GM12878 (cell line): ENCODE measurements around the gene BHLHE41. TPM values are rescaled to one million over a fixed set of nuclear protein-coding genes. Genes with fewer than 3 reads are reported as not detected.

Source experiments
- ATAC-seq: fragments of 200-7000 bp; cut with Tn5 transposase; 3 replicates; pipeline ENCODE4 v1.9.1; 2020; ENCODE audit warnings: mild to moderate bottlenecking, moderate library complexity
- BruUV-seq: library from RNA; stranded (reverse); fragments of 400-500 nt; replicated peaks from 2 replicates; lab custom pipeline; 2021; lab: Mats Ljungman, UMichigan
- CTCF ChIA-PET: fragments of 300-600 bp; sonication (Branson Sonifier 250); formaldehyde crosslinking; extraction: SDS; loops from one replicate; lab custom pipeline; 2021; ENCODE audit warnings: inconsistent platforms; lab: Yijun Ruan, JAX
- POLR2A ChIA-PET: fragments of 350-600 bp; formaldehyde crosslinking; extraction: SDS; loops from one replicate; lab custom pipeline; 2021; ENCODE audit warnings: inconsistent platforms; lab: Charles Lee
- RAD21 ChIA-PET: fragments of 300-600 bp; sonication (Branson Sonifier 250); formaldehyde crosslinking; loops from one replicate; lab custom pipeline; 2023; ENCODE audit warnings: antibody characterized with exemption; ENCODE audit not compliant: unreplicated experiment; lab: Charles Lee
- SMC1A ChIA-PET: fragments of 300-600 bp; sonication (Branson Sonifier 250); formaldehyde crosslinking; loops from one replicate; lab custom pipeline; 2023; ENCODE audit not compliant: unreplicated experiment, uncharacterized antibody; lab: Charles Lee
- DNase-seq: peaks from one replicate; pipeline ENCODE4 v3.0.0-alpha.2; 2011; ENCODE audit warnings: low read depth, low spot score
- FAIRE-seq: peaks from 3 replicates; lab custom pipeline; 2011; peaks lifted over from hg19 to GRCh38; lab: Jason Lieb, UNC
- H2AFZ ChIP-seq: 2 replicates; pipeline ENCODE4 v1.6.0; 2011; ENCODE audit warnings: low read depth, low read length, control low read depth; ENCODE audit not compliant: control insufficient read depth
- H3K27ac ChIP-seq: 2 replicates; pipeline ENCODE4 v1.5.1; 2011; ENCODE audit warnings: control low read depth; ENCODE audit not compliant: control insufficient read depth, insufficient read depth
- H3K27me3 ChIP-seq, 2 experiments: replicated peaks in 1 of 2; 2 replicates each; pipeline versions ENCODE4 v1.6.0 to v1.6.1; 2011; ENCODE audit warnings: low read length in 1 of 2; ENCODE audit not compliant: control insufficient read depth in 2 of 2, insufficient read depth in 2 of 2
- H3K36me3 ChIP-seq, 2 experiments: 2 replicates each; pipeline ENCODE4 v1.5.1; 2011; ENCODE audit warnings: low read length in 1 of 2; ENCODE audit not compliant: control insufficient read depth in 2 of 2, insufficient read depth in 2 of 2
- H3K4me1 ChIP-seq: 2 replicates; pipeline ENCODE4 v1.6.1; 2011; ENCODE audit warnings: mild to moderate bottlenecking, low read length, moderate library complexity, mixed read lengths; ENCODE audit not compliant: control insufficient read depth, insufficient read depth
- H3K4me2 ChIP-seq: 2 replicates; pipeline ENCODE4 v1.6.0; 2011; ENCODE audit warnings: control low read depth; ENCODE audit not compliant: control insufficient read depth, insufficient read depth
- H3K4me3 ChIP-seq: fragments of 200-600 bp; sonication (generic); 2 replicates; pipeline ENCODE4 v1.5.1; 2016
- H3K79me2 ChIP-seq: 2 replicates; pipeline ENCODE4 v1.6.0; 2011; ENCODE audit warnings: low read length; ENCODE audit not compliant: control insufficient read depth, insufficient read depth
- H3K9ac ChIP-seq: 2 replicates; pipeline ENCODE4 v1.8.0; 2011; ENCODE audit warnings: low read length, control low read depth, mixed read lengths; ENCODE audit not compliant: control insufficient read depth, insufficient read depth
- H3K9me3 ChIP-seq: replicated peaks from 3 replicates; pipeline ENCODE4 v1.5.1; 2011; ENCODE audit warnings: mild to moderate bottlenecking, low read length; ENCODE audit not compliant: control insufficient read depth, insufficient read depth
- H4K20me1 ChIP-seq: 2 replicates; pipeline ENCODE4 v1.6.0; 2011; ENCODE audit not compliant: control insufficient read depth, insufficient read depth
- BHLHE40 ChIP-seq, 2 experiments: fragments of 450-650 bp in 1 of 2; IDR thresholded peaks; 2 replicates each; pipeline ENCODE4 v1.6.1; 2011 to 2017; ENCODE audit warnings: low read depth in 2 of 2, borderline replicate concordance in 1 of 2, improper control_type of control experiment in 1 of 2, low read length in 1 of 2, mild to moderate bottlenecking in 1 of 2
- DPF2 ChIP-seq: fragments of 450-650 bp; IDR thresholded peaks from 2 replicates; pipeline ENCODE4 v1.6.1; 2017; ENCODE audit warnings: mild to moderate bottlenecking
- IKZF2 ChIP-seq, 2 experiments: fragments of 450-650 bp; IDR thresholded peaks; 2 replicates each; pipeline ENCODE4 v1.6.1; 2017; ENCODE audit warnings: mild to moderate bottlenecking in 2 of 2, moderate library complexity in 2 of 2
- MYB ChIP-seq: fragments of 150-350 bp; IDR thresholded peaks from 2 replicates; pipeline ENCODE4 v1.6.1; 2014; ENCODE audit warnings: mild to moderate bottlenecking, low read depth, low read length, borderline replicate concordance
- POLR2AphosphoS5 ChIP-seq: IDR thresholded peaks from 2 replicates; pipeline ENCODE4 v1.6.1; 2011; ENCODE audit warnings: mild to moderate bottlenecking, low read length, inconsistent platforms
- RUNX3 ChIP-seq: IDR thresholded peaks from 2 replicates; pipeline ENCODE4 v1.6.1; 2012; ENCODE audit warnings: low read length, inconsistent platforms
- TAF1 ChIP-seq: IDR thresholded peaks from 2 replicates; pipeline ENCODE4 v1.6.1; 2011; ENCODE audit warnings: mild to moderate bottlenecking, low read depth, low read length, borderline replicate concordance
- ZSCAN29 ChIP-seq: fragments of 450-650 bp; IDR thresholded peaks from 2 replicates; pipeline ENCODE4 v1.6.1; 2017; ENCODE audit warnings: mild to moderate bottlenecking, moderate library complexity
- WGBS: methylation state at CpG from one replicate; pipeline ENCODE4 v1.1.6; 2016; ENCODE audit warnings: low lambda C conversion rate; ENCODE audit not compliant: insufficient replicate concordance, insufficient coverage; ENCODE audit errors: missing lambda C conversion rate; 5-methylcytosine and 5-hydroxymethylcytosine counted together
- in situ Hi-C: fragments of 300-500 bp; cut with MboI; formaldehyde crosslinking; loops from 9 replicates; pipeline ENCODE4 v1.14.3; 2018; ENCODE audit warnings: mixed read lengths
- intact Hi-C: fragments of 100-400 bp; cut with micrococcal nuclease; formaldehyde crosslinking; loops from one replicate; pipeline ENCODE4 v1.14.2; 2022; ENCODE audit not compliant: unreplicated experiment
- polyA plus RNA-seq, 11 experiments: library from polyadenylated mRNA; depleted of rRNA in 4 of 11; unstranded in 6 of 11; stranded (reverse) in 5 of 11; fragments of >200 nt; fragmentation: Nextera tagmentation in 4 of 11; fragmentation: Illumina TruSeq in 1 of 11; extraction: Ambion mirVana in 4 of 11; extraction: Trizol in 1 of 11; gene quantifications; 1 replicate in 1 of 11; 2 replicates in 10 of 11; pipeline versions ENCODE4 v1.2.1 to v1.2.3, GENCODE V29; 2011 to 2016; ENCODE audit warnings: inconsistent platforms in 2 of 11, missing spikeins in 2 of 11, low read depth in 1 of 11
- total RNA-seq, 4 experiments: library from RNA; depleted of rRNA in 3 of 4; stranded (reverse); fragments of >200 nt in 3 of 4; fragmentation: Illumina TruSeq in 1 of 4; extraction: Trizol in 1 of 4; gene quantifications; 2 replicates each; pipeline versions ENCODE4 v1.2.1 to v1.2.3, GENCODE V29; 2013 to 2021
- TF ChIP-seq, protein P1 (sequence below): IDR thresholded peaks from 2 replicates; pipeline ENCODE4 v1.6.1; 2012; ENCODE audit warnings: low read depth, low read length, improper control_type of control experiment

BHLHE41 gene
- total and polyA plus RNA-seq, 10 of the 15 experiments (the other 5 are each of a cell fraction or from before 2014, with no cell fraction given), result 0.02 to 1.5 (median 0.07) TPM; not detected in 3

DNA sequence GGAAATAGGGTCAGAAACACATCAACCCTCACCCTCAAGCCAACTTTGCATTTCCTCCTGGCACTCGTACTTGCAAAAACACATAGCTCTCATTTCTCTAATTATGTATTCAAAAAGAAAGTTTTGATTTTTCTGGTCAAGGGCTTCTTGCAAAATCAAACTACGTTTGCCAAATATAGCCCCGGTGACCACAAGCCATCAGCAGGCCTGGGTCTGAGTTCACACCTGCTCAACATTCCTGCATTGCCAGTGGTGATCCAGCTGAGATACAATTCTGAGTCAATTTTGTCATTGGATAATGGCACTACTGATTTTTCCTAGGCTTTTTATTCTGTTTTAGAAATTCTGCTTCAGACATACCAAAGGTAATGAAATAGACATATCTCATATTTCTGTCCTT is 10.7 kb upstream of the BHLHE41 start:
- no peak for FAIRE-seq
- H3K27me3 ChIP-seq, result peaks cover 2 to 3% of the 10 kb centered on the region in 2 experiments; a peak in 3 of 4 replicates
- H3K9me3 ChIP-seq, result no peaks in the 10 kb centered on the region; the same call in 1 of the 3 replicates
- H3K79me2 ChIP-seq, result no peaks in the 10 kb centered on the region
- ChIA-PET CTCF (interaction anchor here (1.2 to 5.6 kb wide), 4 partner anchors 9 to 21 kb away, joined by 3 to 27 read pairs (median 12); no protein-coding TSS in a partner anchor), RAD21 (interaction anchor here (1.3 to 1.5 kb wide), 2 partner anchors 12 to 18 kb away, joined by 3 read pairs; no protein-coding TSS in a partner anchor), POLR2A (interaction anchor here (0.7 kb wide), 1 partner anchor 11 kb away, joined by 3 read pairs; the partner anchor contains the start of gene BHLHE41), SMC1A (interaction anchor here (0.7 to 3.8 kb wide), 8 partner anchors 12 to 233 kb away, joined by 3 to 14 read pairs (median 4); no protein-coding TSS in a partner anchor)
- no peak overlapping the region for H3K4me2 ChIP-seq
- WGBS, result 0% methylated on average over 3 of the region's 3 CpGs
- intact Hi-C loops (no loop called here), in situ Hi-C loops (no loop called here)
- H3K4me3 ChIP-seq, result no peak overlapping the region
- TF ChIP-seq TAF1, result no peak
- no peak for TF ChIP-seq DPF2
- TF ChIP-seq, protein P1, sequence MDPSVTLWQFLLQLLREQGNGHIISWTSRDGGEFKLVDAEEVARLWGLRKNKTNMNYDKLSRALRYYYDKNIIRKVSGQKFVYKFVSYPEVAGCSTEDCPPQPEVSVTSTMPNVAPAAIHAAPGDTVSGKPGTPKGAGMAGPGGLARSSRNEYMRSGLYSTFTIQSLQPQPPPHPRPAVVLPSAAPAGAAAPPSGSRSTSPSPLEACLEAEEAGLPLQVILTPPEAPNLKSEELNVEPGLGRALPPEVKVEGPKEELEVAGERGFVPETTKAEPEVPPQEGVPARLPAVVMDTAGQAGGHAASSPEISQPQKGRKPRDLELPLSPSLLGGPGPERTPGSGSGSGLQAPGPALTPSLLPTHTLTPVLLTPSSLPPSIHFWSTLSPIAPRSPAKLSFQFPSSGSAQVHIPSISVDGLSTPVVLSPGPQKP, result no peak
- no peak for TF ChIP-seq IKZF2 (IDR thresholded peaks at IDR 0.05)
- peak; percentile 28; the same call in 1 of the 2 replicates for TF ChIP-seq RUNX3
- no peak for TF ChIP-seq MYB
- TF ChIP-seq POLR2AphosphoS5, result no peak
- no peak for TF ChIP-seq ZSCAN29
- TF ChIP-seq BHLHE40 (IDR thresholded peaks at IDR 0.05; ENCODE audit: borderline replicate concordance in 1 of 2, low read depth in 2 of 2, low read length in 1 of 2), result no peak
- H3K9ac ChIP-seq, result no peak overlapping the region
- DNase-seq, result no peak
- H3K36me3 ChIP-seq, result no peaks in the 10 kb centered on the region
- H3K27ac ChIP-seq, result no peak overlapping the region
- no peaks in the 10 kb centered on the region for H3K4me1 ChIP-seq
- ATAC-seq, result no peak
- H4K20me1 ChIP-seq, result no peaks in the 10 kb centered on the region
- BruUV-seq, result no TSS peak
- no peak overlapping the region for H2AFZ ChIP-seq
